ENCODE data around the gene MZB1.

DNA sequence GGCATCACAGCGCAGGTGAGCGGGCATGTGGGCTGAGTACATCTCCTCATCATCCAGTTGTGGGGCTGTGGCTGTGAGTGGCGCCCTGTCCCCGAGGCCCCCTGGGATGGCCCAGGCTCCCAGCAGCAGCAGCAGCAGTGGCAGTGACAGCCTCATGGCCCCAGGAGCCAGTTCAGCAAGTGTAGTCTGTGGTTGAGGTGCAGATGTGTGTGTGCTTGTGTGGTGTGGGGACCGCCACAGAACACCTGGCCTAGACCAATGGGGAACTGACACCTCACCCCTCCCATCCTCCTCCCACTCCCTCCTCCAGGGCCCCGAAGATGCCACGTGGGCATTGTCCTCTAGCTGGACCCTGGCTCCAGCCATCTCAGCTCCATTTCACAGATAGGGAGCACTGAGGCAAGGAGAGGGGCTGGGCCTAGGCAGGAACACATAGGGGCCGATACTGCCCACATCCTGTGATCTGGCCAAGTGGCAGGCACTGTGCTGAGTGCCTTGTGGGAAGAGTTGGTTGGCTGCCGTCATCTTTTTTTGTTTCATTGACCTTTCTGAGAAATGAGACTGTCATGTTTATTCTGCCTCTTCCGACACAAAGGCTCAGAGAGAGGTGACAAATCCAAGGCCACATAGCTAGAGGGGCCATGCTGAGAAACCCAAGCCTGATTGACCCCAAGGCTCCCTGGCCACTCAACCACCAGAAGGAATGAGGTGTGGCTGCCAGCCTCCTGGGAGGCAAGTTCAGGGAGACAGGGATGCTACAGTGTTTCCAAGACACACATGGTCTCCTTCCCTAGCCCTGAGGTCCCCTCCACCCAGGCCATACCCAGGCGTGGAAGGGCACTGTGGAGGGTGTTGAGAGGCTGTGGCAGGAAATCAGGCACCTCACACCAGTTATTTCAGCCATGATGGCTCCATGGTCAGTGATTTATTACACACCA is at the start of gene MZB1:
- TF ChIP-seq, protein P1, sequence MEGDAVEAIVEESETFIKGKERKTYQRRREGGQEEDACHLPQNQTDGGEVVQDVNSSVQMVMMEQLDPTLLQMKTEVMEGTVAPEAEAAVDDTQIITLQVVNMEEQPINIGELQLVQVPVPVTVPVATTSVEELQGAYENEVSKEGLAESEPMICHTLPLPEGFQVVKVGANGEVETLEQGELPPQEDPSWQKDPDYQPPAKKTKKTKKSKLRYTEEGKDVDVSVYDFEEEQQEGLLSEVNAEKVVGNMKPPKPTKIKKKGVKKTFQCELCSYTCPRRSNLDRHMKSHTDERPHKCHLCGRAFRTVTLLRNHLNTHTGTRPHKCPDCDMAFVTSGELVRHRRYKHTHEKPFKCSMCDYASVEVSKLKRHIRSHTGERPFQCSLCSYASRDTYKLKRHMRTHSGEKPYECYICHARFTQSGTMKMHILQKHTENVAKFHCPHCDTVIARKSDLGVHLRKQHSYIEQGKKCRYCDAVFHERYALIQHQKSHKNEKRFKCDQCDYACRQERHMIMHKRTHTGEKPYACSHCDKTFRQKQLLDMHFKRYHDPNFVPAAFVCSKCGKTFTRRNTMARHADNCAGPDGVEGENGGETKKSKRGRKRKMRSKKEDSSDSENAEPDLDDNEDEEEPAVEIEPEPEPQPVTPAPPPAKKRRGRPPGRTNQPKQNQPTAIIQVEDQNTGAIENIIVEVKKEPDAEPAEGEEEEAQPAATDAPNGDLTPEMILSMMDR (IDR thresholded peaks at IDR 0.05; ENCODE audit: poor library complexity, severe bottlenecking), result no peak
- TF ChIP-seq RAD21 (conservative IDR thresholded peaks at IDR 0.05) (no peak), POLR2AphosphoS5 (IDR thresholded peaks at IDR 0.05) (no peak), EP300 (conservative IDR thresholded peaks at IDR 0.05; ENCODE audit: poor library complexity, severe bottlenecking) (no peak), MXI1 (conservative IDR thresholded peaks at IDR 0.05; ENCODE audit: poor library complexity, severe bottlenecking) (no peak), EZH2 (IDR thresholded peaks at IDR 0.05; ENCODE audit: borderline replicate concordance, insufficient read depth, low read length, poor library complexity, severe bottlenecking) (no peak), TAF1 (IDR thresholded peaks at IDR 0.05; ENCODE audit: low read depth) (no peak), SMC3 (conservative IDR thresholded peaks at IDR 0.05; ENCODE audit: poor library complexity) (no peak)
- TF ChIP-seq, protein P2, sequence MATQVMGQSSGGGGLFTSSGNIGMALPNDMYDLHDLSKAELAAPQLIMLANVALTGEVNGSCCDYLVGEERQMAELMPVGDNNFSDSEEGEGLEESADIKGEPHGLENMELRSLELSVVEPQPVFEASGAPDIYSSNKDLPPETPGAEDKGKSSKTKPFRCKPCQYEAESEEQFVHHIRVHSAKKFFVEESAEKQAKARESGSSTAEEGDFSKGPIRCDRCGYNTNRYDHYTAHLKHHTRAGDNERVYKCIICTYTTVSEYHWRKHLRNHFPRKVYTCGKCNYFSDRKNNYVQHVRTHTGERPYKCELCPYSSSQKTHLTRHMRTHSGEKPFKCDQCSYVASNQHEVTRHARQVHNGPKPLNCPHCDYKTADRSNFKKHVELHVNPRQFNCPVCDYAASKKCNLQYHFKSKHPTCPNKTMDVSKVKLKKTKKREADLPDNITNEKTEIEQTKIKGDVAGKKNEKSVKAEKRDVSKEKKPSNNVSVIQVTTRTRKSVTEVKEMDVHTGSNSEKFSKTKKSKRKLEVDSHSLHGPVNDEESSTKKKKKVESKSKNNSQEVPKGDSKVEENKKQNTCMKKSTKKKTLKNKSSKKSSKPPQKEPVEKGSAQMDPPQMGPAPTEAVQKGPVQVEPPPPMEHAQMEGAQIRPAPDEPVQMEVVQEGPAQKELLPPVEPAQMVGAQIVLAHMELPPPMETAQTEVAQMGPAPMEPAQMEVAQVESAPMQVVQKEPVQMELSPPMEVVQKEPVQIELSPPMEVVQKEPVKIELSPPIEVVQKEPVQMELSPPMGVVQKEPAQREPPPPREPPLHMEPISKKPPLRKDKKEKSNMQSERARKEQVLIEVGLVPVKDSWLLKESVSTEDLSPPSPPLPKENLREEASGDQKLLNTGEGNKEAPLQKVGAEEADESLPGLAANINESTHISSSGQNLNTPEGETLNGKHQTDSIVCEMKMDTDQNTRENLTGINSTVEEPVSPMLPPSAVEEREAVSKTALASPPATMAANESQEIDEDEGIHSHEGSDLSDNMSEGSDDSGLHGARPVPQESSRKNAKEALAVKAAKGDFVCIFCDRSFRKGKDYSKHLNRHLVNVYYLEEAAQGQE (IDR thresholded peaks at IDR 0.05; ENCODE audit: borderline replicate concordance), result no peak

All from neural cell (in vitro differentiated cells).